Stimulated activated CD4-positive, alpha-beta T cell treated with anti-CD3 and anti-CD28 coated beads, Interleukin-4, amount 100 ng/mL, for 48 hours (primary cell): Measurements from ENCODE around the gene NTSR1.

Experiments
- DNase-seq, 2 donors: peaks; one replicate each; pipeline ENCODE4 v3.0.0-alpha.2; 2020; ENCODE audit warnings: low read depth in 2 of 2

Gene NTSR1

GRCh38 chr20:62801284-62802010 is 92.8 kb downstream of the NTSR1 start:
- no peak for DNase-seq

GRCh38 chr20:62802026-62802712 is 93.5 kb downstream of the NTSR1 start:
- no peak for DNase-seq

GRCh38 chr20:62804021-62804626 is 95.5 kb downstream of the NTSR1 start:
- DNase-seq = no peak

GRCh38 chr20:62804627-62805154 is 96.1 kb downstream of the NTSR1 start, which contains the start of gene OGFR:
OGFR (plus strand) TSS chr20:62804835; CDS start chr20:62804860, 25 bp downstream.
- DNase-seq = peak; percentile 44 to 53

- peak in 1 of 2 donors; percentile 33 for DNase-seq
Observed at GRCh38 chr20:62805155-62805710, 96.6 kb downstream of the NTSR1 start.

GRCh38 chr20:62805711-62806382 is 97.2 kb downstream of the NTSR1 start:
- no peak for DNase-seq

- DNase-seq = no peak
Observed at GRCh38 chr20:62806383-62807050, 97.9 kb downstream of the NTSR1 start.

GRCh38 chr20:62807444-62808210 is 99.0 kb downstream of the NTSR1 start:
- DNase-seq = no peak

- DNase-seq = peak; percentile 64 to 71
Observed at GRCh38 chr20:62808211-62808865, 99.7 kb downstream of the NTSR1 start.

- no peak for DNase-seq
Observed at GRCh38 chr20:62809530-62810428, 101.1 kb downstream of the NTSR1 start.

GRCh38 chr20:62811320-62811719 is 102.7 kb downstream of the NTSR1 start:
- DNase-seq = no peak

- no peak for DNase-seq
Observed at GRCh38 chr20:62811720-62812119, 103.1 kb downstream of the NTSR1 start.
